ENCODE results near the gene GAL.

DNA sequence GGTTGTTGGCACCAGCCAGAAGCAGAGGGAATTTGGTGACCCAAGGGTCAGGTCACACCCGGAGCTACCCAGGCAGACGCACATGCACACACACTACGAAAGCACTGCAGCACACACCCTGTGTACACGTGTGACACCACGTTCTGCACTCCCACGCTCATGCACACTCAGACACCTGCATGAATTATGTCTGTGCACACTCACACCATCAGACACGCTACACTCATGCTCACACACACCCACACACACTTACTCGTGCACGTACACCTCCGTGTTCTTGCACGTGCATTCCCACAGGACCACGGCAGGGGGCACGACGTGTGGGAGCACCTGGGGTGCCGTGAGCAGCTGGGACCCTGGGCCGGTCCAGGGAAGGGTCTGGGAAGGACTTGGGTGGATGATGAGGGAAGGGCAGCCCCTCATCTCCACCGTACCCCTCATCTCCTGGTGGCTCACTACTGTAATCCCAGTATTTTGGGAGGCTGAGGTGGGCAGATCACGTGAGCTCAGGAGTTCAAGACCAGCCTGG, 20.8 kb upstream of the GAL start:
- TF ChIP-seq, protein P1, sequence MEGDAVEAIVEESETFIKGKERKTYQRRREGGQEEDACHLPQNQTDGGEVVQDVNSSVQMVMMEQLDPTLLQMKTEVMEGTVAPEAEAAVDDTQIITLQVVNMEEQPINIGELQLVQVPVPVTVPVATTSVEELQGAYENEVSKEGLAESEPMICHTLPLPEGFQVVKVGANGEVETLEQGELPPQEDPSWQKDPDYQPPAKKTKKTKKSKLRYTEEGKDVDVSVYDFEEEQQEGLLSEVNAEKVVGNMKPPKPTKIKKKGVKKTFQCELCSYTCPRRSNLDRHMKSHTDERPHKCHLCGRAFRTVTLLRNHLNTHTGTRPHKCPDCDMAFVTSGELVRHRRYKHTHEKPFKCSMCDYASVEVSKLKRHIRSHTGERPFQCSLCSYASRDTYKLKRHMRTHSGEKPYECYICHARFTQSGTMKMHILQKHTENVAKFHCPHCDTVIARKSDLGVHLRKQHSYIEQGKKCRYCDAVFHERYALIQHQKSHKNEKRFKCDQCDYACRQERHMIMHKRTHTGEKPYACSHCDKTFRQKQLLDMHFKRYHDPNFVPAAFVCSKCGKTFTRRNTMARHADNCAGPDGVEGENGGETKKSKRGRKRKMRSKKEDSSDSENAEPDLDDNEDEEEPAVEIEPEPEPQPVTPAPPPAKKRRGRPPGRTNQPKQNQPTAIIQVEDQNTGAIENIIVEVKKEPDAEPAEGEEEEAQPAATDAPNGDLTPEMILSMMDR (IDR thresholded peaks at IDR 0.05), result no peak
- TF ChIP-seq EZH2 (IDR thresholded peaks at IDR 0.05) (no peak), EZH2phosphoT487 (IDR thresholded peaks at IDR 0.05) (no peak)

Data from neural progenitor cell (in vitro differentiated cells).